Liver (tissue), 9 donors: ENCODE results near the gene DYRK1A. TPM values are rescaled to one million over a fixed set of nuclear protein-coding genes. Genes with fewer than 3 reads are reported as not detected.

Source experiments
- DNase-seq: peaks from one replicate; pipeline ENCODE4 v3.0.0-alpha.2; 2017; ENCODE audit warnings: low spot score
- H3K27ac ChIP-seq, 2 donors: one replicate each; pipeline ENCODE4 v1.7.0; 2013; ENCODE audit warnings: inconsistent platforms in 2 of 2, low read length in 2 of 2, control low read depth in 1 of 2, low read depth in 1 of 2, mild to moderate bottlenecking in 1 of 2
- H3K27me3 ChIP-seq, 4 donors: one replicate each; pipeline versions ENCODE4 v1.6.1 to v1.7.0; 2013; ENCODE audit warnings: low read length in 3 of 4, inconsistent platforms in 1 of 4, mild to moderate bottlenecking in 1 of 4, moderate library complexity in 1 of 4; ENCODE audit not compliant: control insufficient read depth in 4 of 4, insufficient read depth in 4 of 4
- H3K36me3 ChIP-seq, 4 donors: one replicate each; pipeline versions ENCODE4 v1.6.1 to v1.7.0; 2013; ENCODE audit warnings: low read length in 3 of 4, mild to moderate bottlenecking in 3 of 4, low read depth in 1 of 4, moderate library complexity in 1 of 4; ENCODE audit not compliant: control insufficient read depth in 4 of 4, insufficient read depth in 3 of 4
- H3K4me1 ChIP-seq, 4 donors: one replicate each; pipeline versions ENCODE4 v1.6.1 to v1.7.0; 2013; ENCODE audit warnings: low read length in 3 of 4, mild to moderate bottlenecking in 3 of 4, moderate library complexity in 1 of 4; ENCODE audit not compliant: control insufficient read depth in 4 of 4, insufficient read depth in 4 of 4
- H3K4me3 ChIP-seq, 3 donors: one replicate each; pipeline versions ENCODE4 v1.6.1 to v1.7.0; 2013; ENCODE audit warnings: low read length in 3 of 3, control low read depth in 1 of 3, low read depth in 1 of 3, mild to moderate bottlenecking in 1 of 3
- H3K9ac ChIP-seq, 2 donors: one replicate each; pipeline ENCODE4 v1.7.0; 2013; ENCODE audit warnings: low read length in 2 of 2, mild to moderate bottlenecking in 2 of 2, moderate library complexity in 2 of 2, control low read depth in 1 of 2, low read depth in 1 of 2
- H3K9me3 ChIP-seq, 4 donors: one replicate each; pipeline versions ENCODE4 v1.6.1 to v1.7.0; 2013; ENCODE audit warnings: low read length in 3 of 4; ENCODE audit not compliant: control insufficient read depth in 4 of 4
- EGR1 ChIP-seq, 2 donors: IDR thresholded peaks; 2 replicates each; pipeline ENCODE4 v1.6.1; 2016 to 2018; ENCODE audit warnings: antibody characterized with exemption in 2 of 2, low read depth in 2 of 2
- FOXA1 ChIP-seq: IDR thresholded peaks from 2 replicates; pipeline ENCODE4 v1.6.1; 2016; ENCODE audit warnings: antibody characterized with exemption
- FOXA2 ChIP-seq: IDR thresholded peaks from 2 replicates; pipeline ENCODE4 v1.6.1; 2016; ENCODE audit warnings: antibody characterized with exemption
- GABPA ChIP-seq, 2 donors: IDR thresholded peaks in 1 of 2; conservative IDR thresholded peaks in 1 of 2; 2 replicates each; pipeline ENCODE4 v1.6.1; 2016; ENCODE audit warnings: antibody characterized with exemption in 2 of 2, mild to moderate bottlenecking in 1 of 2, moderate library complexity in 1 of 2
- HNF4A ChIP-seq, 2 donors: conservative IDR thresholded peaks; 2 replicates each; pipeline ENCODE4 v1.6.1; 2016; ENCODE audit warnings: antibody characterized with exemption in 2 of 2, mild to moderate bottlenecking in 2 of 2
- HNF4G ChIP-seq: IDR thresholded peaks from 2 replicates; pipeline ENCODE4 v1.6.1; 2016; ENCODE audit warnings: antibody characterized with exemption
- JUND ChIP-seq, 2 donors: IDR thresholded peaks; 2 replicates each; pipeline ENCODE4 v1.6.1; 2016; ENCODE audit warnings: antibody characterized with exemption in 2 of 2
- NR2F2 ChIP-seq: IDR thresholded peaks from 2 replicates; pipeline ENCODE4 v1.6.1; 2016; ENCODE audit warnings: antibody characterized with exemption
- RXRA ChIP-seq, 2 donors: IDR thresholded peaks; 2 replicates each; pipeline ENCODE4 v1.6.1; 2017 to 2018; ENCODE audit warnings: antibody characterized with exemption in 2 of 2, mild to moderate bottlenecking in 1 of 2
- WGBS: extraction: QIAGEN DNeasy Blood & Tissue Kit; methylation state at CpG from one replicate; pipeline ENCODE4 v1.1.7; 2013; 5-methylcytosine and 5-hydroxymethylcytosine counted together
- polyA plus RNA-seq, 2 donors: library from polyadenylated mRNA; stranded (reverse) in 1 of 2; unstranded in 1 of 2; fragments of 200-250 nt in 1 of 2; fragments of >200 nt in 1 of 2; fragmentation: Nextera tagmentation in 1 of 2; extraction: Ambion mirVana in 1 of 2; gene quantifications; one replicate each; pipeline versions ENCODE4 v1.2.1 to v1.2.3, GENCODE V29; 2013 to 2015
- total RNA-seq, 2 donors: library from RNA; depleted of rRNA; stranded (reverse); fragments of >200 nt; gene quantifications; one replicate each; pipeline ENCODE4 v1.2.3, GENCODE V29; 2014
- TF ChIP-seq, protein P1 (sequence below): IDR thresholded peaks from 2 replicates; pipeline ENCODE4 v1.6.1; 2016; ENCODE audit warnings: antibody characterized with exemption
- TF ChIP-seq, protein P2 (sequence below): fragments of 150-350 bp; IDR thresholded peaks from 2 replicates; pipeline ENCODE4 v1.5.1; 2017; ENCODE audit warnings: improper control_type of control experiment, low read depth, low read length; ENCODE audit not compliant: missing input control
- TF ChIP-seq, protein P3 (sequence below): IDR thresholded peaks from 2 replicates; pipeline ENCODE4 v1.6.1; 2016; ENCODE audit warnings: antibody characterized with exemption
- donor health status: healthy.
- donor health status: healthy.
- donor health status: healthy.
- donor health status: healthy.
- donor health status: healthy.

The DYRK1A gene
- total and polyA plus RNA-seq, 4 donors, result 5.1 to 58.3 (median 22.9) TPM

DNA sequence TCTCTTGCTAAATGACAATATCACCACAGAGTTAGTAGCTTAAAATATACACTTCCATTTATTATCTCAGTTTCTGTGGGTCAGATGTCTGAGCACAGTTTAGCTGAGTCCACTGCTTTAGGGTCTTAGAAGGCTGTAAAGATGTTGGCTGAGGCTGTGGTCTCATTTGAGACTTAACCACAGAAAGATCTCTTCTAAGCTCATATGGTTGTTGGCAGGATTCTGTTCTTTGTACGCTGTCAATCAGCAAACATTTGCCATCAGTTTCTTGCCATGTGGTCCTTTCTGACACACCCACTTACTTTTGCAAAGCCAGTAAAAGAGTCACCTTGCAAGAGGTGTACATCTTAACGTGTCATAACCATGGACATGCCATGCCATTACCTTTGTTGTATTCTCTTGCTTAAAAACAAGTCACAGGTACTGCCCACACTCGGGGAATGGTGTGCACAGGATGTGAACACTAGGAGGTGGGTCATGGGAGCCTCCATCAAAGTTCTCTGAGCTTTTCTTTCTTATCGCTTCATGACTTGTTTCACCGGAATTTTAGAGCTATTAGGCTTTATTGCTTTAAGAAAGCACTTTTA is 18.7 kb downstream of the DYRK1A start:
- peaks cover 8 to 41% (median 24%) of the 10 kb centered on the region in 4 donors for H3K4me1 ChIP-seq
- TF ChIP-seq, protein P1, sequence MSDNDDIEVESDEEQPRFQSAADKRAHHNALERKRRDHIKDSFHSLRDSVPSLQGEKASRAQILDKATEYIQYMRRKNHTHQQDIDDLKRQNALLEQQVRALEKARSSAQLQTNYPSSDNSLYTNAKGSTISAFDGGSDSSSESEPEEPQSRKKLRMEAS, result no peak
- TF ChIP-seq, protein P2, sequence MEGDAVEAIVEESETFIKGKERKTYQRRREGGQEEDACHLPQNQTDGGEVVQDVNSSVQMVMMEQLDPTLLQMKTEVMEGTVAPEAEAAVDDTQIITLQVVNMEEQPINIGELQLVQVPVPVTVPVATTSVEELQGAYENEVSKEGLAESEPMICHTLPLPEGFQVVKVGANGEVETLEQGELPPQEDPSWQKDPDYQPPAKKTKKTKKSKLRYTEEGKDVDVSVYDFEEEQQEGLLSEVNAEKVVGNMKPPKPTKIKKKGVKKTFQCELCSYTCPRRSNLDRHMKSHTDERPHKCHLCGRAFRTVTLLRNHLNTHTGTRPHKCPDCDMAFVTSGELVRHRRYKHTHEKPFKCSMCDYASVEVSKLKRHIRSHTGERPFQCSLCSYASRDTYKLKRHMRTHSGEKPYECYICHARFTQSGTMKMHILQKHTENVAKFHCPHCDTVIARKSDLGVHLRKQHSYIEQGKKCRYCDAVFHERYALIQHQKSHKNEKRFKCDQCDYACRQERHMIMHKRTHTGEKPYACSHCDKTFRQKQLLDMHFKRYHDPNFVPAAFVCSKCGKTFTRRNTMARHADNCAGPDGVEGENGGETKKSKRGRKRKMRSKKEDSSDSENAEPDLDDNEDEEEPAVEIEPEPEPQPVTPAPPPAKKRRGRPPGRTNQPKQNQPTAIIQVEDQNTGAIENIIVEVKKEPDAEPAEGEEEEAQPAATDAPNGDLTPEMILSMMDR, result no peak
- TF ChIP-seq JUND (IDR thresholded peaks at IDR 0.05) (no peak), EGR1 (IDR thresholded peaks at IDR 0.05; ENCODE audit: low read depth in 2 of 2) (no peak), HNF4G (no peak), FOXA2 (no peak), NR2F2 (no peak), HNF4A (conservative IDR thresholded peaks at IDR 0.05) (no peak), GABPA (IDR thresholded peaks at IDR 0.05 in 1 of 2, conservative IDR thresholded peaks at IDR 0.05 in 1 of 2) (no peak)
- TF ChIP-seq, protein P3, sequence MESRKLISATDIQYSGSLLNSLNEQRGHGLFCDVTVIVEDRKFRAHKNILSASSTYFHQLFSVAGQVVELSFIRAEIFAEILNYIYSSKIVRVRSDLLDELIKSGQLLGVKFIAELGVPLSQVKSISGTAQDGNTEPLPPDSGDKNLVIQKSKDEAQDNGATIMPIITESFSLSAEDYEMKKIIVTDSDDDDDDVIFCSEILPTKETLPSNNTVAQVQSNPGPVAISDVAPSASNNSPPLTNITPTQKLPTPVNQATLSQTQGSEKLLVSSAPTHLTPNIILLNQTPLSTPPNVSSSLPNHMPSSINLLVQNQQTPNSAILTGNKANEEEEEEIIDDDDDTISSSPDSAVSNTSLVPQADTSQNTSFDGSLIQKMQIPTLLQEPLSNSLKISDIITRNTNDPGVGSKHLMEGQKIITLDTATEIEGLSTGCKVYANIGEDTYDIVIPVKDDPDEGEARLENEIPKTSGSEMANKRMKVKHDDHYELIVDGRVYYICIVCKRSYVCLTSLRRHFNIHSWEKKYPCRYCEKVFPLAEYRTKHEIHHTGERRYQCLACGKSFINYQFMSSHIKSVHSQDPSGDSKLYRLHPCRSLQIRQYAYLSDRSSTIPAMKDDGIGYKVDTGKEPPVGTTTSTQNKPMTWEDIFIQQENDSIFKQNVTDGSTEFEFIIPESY, result no peak

DNA sequence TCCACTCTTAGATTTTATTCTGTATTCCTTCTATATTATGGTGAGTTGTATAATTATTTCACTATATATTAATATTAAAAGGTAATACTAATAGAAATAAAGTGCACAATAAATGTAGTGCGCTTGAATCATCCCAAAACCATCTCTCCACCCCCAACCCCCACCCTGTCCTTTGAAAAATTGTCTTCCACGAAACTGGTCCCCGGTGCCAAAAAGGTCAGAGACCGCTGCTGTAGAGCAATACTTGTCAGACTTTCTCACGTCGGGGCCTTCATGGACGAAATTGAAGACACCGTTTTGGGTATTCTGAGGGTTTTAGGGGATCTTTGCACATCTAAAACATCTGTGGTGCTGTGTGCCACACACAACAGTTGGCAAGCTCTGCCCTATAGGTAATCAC is 19.6 kb downstream of the DYRK1A start:
- TF ChIP-seq FOXA1 (no peak), RXRA (IDR thresholded peaks at IDR 0.05) (no peak), NR2F2 (no peak)
- TF ChIP-seq, protein P1, result no peak
- TF ChIP-seq, protein P3, result no peak
- no peak overlapping the region for H3K9ac ChIP-seq
- peaks cover 8 to 37% (median 17%) of the 10 kb centered on the region in 4 donors for H3K4me1 ChIP-seq
- no peaks in the 10 kb centered on the region for H3K9me3 ChIP-seq
- 39% methylated on average over 8 of the region's 8 CpGs for WGBS
- no peaks in the 10 kb centered on the region for H3K27me3 ChIP-seq
- peak overlapping the region in 1 of 2 donors; percentile 5 for H3K27ac ChIP-seq
- H3K4me3 ChIP-seq, result no peak overlapping the region
- no peaks in the 10 kb centered on the region for H3K36me3 ChIP-seq
- no peak for DNase-seq

More for the DNA sequence above, 18.7 kb downstream of the DYRK1A start:
- H3K4me3 ChIP-seq, result no peak overlapping the region
- no peak overlapping the region for H3K27ac ChIP-seq
- no peaks in the 10 kb centered on the region for H3K9me3 ChIP-seq
- WGBS, result 87% methylated on average over 5 of the region's 5 CpGs
- no peak for DNase-seq
- H3K27me3 ChIP-seq, result no peaks in the 10 kb centered on the region
- H3K36me3 ChIP-seq, result no peaks in the 10 kb centered on the region
- H3K9ac ChIP-seq, result no peak overlapping the region
